HG02678 (cell line): Measurements from ENCODE around the gene GP1BA.

ENCODE experiments used
- ATAC-seq: cut with Tn5 transposase; IDR thresholded peaks from one replicate; pipeline ENCODE4 v1.9.1; 2021; ENCODE audit warnings: mild to moderate bottlenecking, moderate library complexity; ENCODE audit not compliant: unreplicated experiment

GP1BA gene

DNA sequence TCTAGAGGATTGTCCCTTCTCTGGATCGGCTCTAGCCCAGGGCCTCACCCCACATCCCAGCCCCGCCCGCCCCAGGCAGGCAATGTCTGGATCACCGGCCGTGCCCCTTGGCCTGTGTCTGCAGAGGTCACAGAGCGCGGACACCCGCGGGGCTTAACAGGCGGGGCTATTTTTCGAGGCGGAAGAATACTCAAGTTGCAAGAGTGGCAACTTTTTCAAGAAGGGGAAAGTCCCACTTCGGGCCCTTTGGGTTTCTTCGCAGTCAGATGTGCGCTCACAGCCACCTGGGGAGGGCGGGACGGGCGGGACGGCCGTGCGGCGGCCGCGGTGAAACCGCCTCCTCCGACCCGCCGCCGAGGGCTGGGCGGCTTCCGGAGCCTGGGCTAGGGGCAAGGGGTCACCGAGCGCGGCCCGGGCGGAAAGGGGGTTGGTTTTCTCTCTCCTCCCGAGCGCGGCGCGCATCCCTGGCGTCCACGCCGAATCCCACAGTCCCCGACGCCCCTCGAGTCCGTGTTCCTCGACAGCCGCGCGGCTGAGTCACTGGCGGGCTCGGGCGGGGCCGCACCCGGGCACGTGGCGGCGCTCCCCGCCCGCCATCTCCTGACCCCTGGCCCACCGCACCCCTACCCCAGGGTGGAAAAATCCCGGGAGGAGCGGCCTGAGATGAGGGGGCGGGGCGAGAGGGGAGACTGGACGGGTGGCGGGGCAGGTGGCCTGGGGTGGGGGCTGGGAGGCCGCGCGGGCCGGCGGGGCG is 17.4 kb downstream of the GP1BA start:
- peak; percentile 37 for ATAC-seq

DNA sequence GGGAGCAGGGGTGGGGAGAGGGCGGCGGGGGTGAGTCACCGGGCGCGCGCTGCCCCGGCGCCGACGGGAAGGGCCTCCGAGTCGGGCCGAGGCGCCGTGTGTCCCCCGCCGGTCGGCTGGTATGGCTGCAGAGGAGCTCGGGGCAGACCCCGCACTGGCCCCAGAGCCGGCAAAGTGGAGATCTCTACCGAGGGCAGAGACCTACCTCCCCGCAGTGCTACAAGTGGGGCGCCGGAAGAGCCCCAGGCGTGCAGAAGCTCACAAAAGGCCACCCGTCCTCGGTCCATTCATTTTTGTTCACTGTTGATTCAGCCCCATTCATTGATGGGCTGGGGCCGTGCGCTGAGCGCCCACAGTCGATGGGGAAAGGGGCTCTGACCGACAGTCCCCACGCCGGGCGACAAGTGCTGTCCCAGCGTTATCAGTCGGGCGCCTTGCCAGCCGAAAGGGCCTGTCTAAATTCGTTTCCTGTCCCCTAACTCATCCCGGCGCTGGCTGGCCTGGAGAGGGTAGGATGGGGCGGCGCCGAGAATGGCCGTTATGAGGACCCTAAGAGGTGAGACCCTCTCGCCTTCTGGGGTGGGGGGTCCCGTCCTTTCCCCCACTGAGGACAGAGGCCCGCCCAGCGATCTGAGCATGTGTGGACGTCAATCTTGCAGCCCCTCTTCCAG is 18.1 kb downstream of the GP1BA start:
- no peak for ATAC-seq

DNA sequence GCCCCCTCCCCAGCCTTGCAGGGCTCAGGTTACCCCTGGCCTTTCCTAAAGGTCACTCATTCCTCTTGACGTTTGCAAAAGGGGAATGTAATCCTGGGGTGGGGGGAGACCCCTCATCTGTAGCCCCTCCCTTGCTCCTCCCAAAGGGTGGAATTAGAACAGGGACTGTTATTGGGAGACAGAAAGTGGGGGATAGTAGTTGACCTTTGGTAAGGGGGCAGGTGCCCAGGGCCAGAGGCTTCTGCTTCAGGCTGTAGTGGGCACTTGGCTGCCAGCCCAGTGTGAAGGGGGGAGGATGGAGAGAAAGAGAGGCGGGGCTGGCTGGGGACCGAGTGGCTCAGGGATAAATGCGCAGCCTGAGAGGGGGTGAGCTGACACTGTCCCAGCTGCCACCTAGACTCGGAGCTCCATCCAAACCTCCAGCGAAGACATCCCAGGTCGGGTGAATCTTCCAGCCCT is 18.7 kb downstream of the GP1BA start, which contains the start of gene ENO3:
ENO3 (plus strand) TSS at position 374 of the 459 bp plus-strand sequence. CDS start 711 bp downstream, outside the sequence.
- no peak for ATAC-seq

DNA sequence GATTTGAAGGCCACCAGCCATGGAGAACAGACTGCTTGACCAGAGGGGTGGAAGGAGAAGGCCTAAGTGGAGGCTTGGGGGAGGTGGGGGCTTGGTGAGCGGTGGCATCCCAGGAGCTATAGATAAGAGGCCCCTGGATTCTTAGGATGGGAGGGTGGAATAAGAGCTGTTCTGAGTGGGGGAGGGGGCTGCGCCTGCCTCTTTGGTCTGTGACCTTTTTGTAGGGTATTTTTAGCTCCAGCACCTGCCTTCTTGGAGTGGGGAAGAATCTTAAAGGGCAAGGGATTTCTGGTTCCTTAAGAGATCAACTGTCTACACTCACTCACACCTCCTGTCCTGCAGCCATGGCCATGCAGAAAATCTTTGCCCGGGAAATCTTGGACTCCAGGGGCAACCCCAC is 19.4 kb downstream of the GP1BA start:
- no peak for ATAC-seq

DNA sequence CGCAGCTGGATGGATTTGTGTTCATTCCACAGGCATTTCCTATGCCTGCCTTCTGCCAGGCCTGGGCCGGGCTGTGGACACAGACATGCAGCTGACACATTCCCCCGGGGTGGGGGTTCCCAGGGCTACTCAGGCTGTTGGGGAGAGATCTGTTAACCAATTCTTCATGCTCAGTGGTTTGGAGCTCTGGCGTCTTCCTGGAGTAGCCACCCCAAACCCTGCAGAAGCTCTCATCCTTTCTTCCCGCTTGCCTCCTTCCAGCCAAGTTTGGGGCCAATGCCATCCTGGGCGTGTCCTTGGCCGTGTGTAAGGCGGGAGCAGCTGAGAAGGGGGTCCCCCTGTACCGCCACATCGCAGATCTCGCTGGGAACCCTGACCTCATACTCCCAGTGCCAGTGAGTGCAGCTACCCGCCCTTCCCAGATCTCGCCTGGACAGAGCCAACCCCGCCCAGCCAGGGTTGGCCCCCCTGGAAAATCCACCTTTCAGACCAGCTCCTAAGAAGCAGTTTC is 21.4 kb downstream of the GP1BA start:
- no peak for ATAC-seq

DNA sequence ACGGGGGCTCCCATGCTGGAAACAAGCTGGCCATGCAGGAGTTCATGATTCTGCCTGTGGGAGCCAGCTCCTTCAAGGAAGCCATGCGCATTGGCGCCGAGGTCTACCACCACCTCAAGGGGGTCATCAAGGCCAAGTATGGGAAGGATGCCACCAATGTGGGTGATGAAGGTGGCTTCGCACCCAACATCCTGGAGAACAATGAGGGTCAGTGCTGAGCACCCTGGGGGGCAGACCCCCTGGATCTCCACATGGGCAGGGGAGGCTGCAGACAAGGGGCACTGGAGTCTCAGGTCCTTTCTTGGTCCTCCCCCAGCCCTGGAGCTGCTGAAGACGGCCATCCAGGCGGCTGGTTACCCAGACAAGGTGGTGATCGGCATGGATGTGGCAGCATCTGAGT is 23.0 kb downstream of the GP1BA start:
- no peak for ATAC-seq

DNA sequence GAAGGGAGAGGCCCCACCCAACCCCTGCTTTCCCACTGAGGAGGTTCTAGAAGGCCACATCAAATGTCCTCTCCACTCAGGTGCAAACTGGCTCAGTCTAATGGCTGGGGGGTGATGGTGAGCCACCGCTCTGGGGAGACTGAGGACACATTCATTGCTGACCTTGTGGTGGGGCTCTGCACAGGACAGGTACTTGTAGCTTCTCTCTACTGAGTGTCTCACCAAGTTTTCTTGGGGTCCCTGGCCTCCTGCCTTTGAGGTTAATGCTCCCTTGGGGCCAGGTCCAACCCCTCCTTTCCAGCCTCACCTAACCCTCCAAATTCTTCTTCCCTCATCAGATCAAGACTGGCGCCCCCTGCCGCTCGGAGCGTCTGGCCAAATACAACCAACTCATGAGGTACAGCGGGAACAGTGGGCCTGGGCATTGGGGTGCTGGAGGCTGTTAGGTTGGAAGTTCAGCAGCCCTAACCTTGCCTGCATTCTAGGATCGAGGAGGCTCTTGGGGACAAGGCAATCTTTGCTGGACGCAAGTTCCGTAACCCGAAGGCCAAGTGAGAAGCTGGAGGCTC is 24.5 kb downstream of the GP1BA start:
- no peak for ATAC-seq

DNA sequence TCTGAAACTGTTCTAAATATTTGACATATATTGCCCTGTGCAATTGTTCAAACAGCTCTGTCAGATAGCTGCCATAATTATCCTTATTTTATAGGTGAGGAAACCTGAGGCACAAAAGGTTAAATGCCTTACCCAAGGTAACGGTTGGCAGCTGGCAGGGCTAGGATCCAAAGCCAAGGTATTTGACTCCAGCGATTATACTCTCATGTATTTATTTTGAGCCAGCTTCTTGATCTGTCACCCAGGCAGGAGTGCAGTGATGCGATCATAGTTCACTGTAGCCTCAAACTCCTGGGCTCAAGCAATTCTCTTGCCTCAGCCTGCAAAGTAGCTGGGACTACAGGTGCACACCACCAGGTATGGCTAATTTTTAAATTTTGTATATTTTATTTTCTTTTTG is 26.0 kb downstream of the GP1BA start:
- ATAC-seq: no peak

DNA sequence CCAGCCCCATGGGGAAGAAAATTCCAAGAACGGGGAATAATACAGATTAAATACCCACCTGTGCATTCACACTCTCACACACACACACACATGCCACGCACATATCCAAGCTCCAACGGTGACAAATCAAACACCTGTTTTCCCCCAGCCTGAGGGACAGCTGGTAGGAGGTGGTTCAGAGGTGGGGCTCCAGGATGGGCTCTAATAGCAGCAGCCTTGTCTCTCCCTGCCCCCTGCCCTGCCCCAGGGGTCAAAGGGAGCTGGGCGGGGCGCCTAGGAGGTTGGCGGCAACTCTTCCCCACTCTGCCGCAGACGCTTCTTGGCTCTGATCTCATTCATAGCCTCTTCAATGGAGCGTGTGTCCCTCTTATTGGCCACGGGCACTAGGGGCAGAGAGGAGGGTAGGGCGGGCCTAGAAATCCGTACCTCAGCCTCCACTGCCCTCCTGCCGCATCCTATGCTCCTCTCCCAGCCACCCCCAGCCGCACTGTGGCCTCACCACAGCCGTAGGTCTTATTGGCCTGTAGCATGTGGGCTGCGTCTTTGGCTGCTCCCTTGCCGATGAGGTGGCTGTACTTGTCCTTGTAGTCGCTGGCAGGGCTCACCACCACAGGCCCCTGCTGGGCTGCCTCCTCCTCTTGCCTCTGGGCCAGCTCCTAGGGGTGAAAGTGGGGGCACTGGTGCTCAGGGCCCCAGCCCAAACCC is 27.3 kb downstream of the GP1BA start:
- ATAC-seq: no peak

DNA sequence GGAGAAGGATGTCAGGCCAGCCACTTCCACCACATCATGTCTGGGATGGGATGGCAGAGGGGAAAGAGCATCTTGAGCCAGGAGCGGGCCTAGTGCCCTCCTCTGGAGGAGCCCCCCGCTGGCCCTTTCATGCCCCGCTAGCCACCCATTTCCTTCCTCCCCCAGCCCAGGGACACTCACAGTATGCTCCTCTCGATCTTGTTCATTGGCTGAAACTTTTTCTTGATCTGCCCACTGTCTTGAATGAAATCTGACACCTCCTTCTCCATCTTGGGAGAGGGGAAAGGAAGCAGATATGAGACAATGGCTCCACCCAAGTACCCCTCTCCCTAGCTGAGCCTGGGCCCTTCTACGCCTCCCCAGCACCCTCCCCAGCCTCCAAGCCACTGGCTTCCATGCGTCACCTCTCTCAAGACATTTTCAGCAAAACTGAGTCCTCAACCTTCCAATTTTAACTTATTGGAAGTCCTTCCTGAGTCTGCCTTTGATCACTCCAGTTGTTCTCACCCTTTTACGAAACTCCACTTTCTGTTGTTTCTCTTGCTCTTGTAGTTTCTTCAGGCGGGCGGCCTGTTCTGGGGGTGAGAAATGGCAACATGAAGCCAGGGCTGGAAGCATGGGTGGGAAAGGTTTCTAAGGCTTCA is 28.3 kb downstream of the GP1BA start:
- no peak for ATAC-seq

DNA sequence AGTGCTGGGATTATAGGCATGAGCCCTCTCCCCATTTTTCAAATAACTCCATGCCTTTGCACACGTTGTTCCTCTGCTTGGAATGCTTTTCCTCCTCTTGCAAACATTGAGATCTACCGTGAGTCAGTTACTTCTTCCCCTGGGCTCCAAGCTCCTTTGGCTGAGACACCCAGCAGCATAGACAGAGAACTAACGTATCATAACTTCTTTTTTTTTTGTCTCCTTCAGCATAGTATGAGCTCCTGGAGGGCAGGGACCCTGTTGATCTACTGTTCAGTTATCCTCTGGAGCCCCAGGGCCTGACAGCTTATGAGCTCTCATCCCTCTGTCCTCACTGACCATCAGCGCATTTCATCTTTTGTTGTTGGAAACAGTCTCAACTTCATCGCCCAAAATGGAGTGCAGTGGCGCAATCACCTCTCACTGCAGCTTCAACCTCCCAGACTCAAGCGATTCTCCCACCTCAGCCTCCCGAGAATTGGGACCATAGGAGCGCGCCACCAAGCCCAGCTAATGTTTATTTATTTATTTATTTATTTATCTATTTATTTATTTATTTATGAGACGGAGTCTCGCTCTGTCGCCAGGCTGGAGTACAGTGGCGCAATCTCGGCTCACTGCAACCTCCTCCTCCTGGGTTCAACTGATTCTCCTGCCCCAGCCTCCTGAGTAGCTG is 33.4 kb downstream of the GP1BA start:
- ATAC-seq: no peak

DNA sequence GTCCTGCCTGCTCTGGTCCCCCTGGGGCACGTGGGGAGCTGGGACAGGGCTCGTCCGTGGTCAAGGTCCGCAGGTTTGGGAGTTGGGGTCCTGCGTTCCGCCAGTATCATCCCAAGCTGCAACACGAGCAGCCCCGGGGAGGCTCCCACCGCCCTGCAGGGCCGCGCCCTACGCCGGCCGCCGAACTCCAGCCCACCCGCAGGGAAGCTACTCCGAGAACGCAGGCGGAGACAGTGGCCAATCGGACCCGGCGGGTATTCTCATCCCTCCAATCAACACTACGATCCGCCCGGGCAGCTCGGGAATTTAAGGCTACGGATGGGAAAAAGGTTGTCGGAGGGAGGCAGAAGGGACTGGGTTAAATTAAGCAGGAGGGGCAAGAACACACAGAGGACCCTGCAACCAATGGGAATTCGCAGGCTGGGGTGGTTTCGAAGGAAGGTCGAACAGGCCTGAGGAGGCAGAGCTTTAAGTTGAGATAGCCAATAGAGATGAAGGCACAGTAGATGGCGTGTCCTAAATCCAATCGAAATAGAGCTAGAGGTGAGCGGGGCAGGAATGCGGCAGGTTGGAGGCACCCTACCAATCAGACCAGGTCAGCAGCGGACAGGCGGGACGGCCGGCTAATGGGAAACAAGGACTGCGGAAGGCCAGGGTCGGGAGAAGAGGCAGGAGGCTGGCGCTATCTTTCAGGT is 34.9 kb downstream of the GP1BA start:
- ATAC-seq: peak; percentile 84

DNA sequence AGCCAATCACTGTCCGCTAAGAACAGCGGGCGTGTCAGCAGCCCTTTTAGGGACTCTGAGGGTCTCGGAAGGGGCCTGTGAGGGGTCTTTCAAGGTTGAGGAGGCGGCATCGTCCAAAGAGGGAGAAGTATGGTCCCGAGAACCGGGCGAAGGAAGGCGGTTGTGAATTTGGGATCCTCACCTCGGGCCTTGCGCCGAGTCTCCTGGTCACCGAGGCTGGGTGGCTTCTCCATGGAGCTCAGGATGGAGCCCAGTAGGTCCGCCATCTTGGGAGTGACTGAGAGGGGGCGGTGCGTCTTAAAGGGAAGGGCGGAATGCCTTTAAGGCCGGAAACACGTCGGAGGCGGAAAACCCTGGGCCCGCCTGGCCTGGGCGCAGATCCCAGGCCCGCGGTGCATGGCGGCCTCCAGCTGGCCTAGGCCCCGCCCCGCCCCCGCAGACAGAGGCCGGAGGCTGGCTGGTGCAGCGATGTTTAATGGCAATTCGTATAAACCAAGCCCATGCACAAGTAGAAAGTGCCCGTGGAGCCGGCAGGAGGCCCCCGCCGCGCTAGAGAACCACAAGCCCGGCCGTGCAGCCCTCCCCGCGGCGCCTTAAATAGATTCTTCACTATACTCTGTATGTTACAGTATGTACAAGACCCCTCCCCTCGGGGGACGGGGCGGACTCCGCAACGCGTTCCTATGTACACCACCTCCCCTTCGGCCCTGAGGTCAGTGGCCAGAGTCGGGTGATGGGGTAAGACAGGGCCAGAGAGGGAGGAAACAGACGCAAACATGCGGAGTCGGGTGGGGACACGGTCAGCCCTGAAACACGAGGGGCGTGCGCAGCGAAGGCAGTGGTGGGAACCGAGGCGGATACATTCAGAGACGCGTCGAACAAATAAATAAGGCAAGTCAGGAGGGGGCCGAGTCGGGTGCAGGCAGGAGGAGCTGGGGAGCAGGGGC is 35.7 kb downstream of the GP1BA start, which contains the start of gene SPAG7:
SPAG7 (minus strand) TSS at position 279 of the 947 bp plus-strand sequence; CDS start at position 266, 13 bp downstream.
- ATAC-seq: peak; percentile 56

DNA sequence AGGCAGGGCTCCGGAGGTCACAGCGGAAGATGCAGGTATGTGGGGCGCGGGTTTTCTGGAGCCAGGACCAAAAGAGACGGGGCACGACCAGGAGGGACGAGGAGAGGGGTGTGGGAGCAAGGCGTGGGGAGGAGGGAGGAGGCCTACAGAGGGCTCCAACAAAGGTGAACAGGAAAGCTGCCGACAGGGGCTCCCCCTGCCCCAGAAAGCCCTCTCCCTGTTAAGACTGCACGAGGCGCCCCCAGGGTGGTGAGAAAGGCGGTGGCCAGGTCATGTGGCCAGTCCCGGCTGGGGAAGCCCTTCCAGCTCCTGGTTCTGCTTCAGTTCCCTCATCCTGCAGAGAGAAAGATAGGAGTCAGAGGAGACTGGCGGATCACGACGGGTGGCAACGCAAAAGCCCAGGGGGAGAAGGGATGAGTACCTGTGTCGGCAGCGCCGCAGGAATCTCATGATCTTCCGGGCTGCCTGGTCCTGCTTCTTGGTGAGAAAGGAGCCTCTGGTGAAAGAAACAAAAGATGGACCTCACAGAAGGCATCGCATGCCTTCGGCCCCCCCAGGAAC is 36.5 kb downstream of the GP1BA start:
- no peak for ATAC-seq

DNA sequence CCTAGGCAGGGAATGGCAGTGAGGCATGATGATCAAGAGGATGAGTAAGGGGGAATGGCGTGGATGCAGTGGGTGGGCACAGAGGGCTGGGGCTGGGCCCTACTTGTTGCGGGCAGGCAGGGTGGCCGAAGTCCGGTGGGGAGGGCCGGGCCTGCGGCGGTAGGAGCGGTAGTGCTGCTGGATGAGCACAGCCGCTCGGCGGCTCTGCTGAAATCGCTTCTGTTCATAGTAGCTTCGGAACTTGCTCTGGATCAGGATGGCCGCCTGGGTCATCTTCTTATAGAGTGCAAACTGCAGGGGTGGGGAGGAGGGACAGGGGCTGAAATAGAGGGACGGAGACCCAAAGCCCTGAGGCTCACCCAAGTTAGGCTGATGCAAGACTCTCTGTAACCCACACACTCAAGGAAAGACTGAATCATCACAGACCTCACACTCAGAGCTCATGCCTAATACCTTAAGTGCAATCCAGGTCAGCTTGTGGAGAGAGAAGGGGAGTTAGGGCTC is 37.0 kb downstream of the GP1BA start:
- no peak for ATAC-seq

DNA sequence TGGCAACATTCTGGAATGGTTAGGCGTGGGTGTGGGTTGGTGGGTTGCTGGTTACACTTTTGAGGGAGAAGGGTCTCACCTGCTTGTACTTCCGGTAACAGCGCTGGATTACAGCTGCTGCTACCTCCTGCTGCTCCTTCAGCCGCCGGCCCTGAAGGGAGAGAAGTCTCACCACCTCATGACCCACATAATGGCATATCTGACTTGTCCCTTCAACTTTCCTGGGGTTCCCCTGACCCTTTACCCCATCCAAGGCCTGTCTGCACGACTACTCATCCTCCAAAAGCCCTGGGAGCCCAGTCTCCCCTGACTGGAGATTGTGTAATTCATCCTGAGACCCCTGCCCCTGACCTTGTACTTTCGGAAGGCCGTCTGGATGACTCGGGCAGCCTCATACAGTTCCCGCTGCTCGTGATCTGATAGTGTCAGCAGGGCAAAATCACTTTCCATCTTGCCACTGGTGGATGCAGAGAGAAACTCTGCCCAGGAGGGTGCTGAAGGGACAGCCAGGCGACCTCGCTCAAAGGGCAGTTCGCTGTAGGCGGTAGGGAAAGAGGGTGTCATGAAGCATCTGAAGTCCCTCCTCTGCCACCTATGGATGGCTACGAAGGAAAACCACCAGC is 37.6 kb downstream of the GP1BA start:
- ATAC-seq: no peak

DNA sequence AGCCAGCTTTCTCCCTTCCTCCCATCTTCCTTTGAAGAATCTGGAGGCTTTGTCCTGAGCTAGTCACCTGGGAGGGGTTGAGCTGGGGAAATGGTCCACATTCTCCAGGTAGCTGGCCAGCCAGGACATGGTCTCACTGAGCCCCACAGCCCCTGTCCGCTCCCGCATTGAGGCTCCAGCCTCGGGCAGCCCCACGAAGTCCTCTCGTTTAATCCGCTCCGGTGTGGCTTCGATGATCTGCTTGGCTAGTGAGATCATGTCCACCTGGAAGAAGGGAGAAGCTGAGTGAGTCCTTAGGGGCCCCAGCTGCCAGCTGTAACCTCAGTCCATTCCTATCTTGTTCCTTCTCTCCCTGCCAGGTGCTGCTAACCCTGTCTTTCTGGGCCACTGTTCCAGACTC is 38.2 kb downstream of the GP1BA start:
- ATAC-seq: no peak
